IMR-90 (cell line): ENCODE results near the gene TMEM170B. TPM values are rescaled to one million over a fixed set of nuclear protein-coding genes. Genes with fewer than 3 reads are reported as not detected.

Experiments
- ATAC-seq: fragments of 200-7000 bp; cut with Tn5 transposase; 2 replicates; pipeline ENCODE4 v1.9.1; 2020; ENCODE audit warnings: low read depth, mild to moderate bottlenecking, moderate library complexity
- BruUV-seq: library from RNA; stranded (reverse); fragments of 400-500 nt; replicated peaks from 2 replicates; lab custom pipeline; 2021; lab: Mats Ljungman, UMichigan
- CTCF ChIA-PET: fragments of 300-600 bp; formaldehyde crosslinking; extraction: SDS; loops from one replicate; lab custom pipeline; 2021; ENCODE audit warnings: antibody characterized with exemption; lab: Yijun Ruan, JAX
- POLR2A ChIA-PET: fragments of 300-600 bp; sonication (Branson Sonifier 250); formaldehyde crosslinking; loops from one replicate; lab custom pipeline; 2022; ENCODE audit warnings: antibody characterized with exemption; ENCODE audit not compliant: unreplicated experiment; lab: Charles Lee
- DNase-seq: peaks from one replicate; pipeline ENCODE4 v3.0.0; 2013
- H2AFZ ChIP-seq: replicated peaks from 2 replicates; pipeline ENCODE3; 2013; ENCODE audit warnings: low read length, mild to moderate bottlenecking; ENCODE audit not compliant: poor library complexity
- H2AK5ac ChIP-seq: 2 replicates; pipeline ENCODE4 v1.6.1; 2013; ENCODE audit warnings: low read depth, low read length, inconsistent platforms
- H2AK9ac ChIP-seq: replicated peaks from 2 replicates; pipeline ENCODE3; 2013; ENCODE audit warnings: mild to moderate bottlenecking, low read depth, low read length, moderate library complexity; ENCODE audit not compliant: poor library complexity
- H2BK120ac ChIP-seq: 2 replicates; pipeline ENCODE4 v1.6.1; 2013; ENCODE audit warnings: low read depth, low read length, inconsistent platforms
- H2BK15ac ChIP-seq: 3 replicates; pipeline ENCODE4 v1.6.1; 2013; ENCODE audit warnings: low read depth, low read length, inconsistent platforms
- H2BK20ac ChIP-seq: 2 replicates; pipeline ENCODE4 v1.6.1; 2013; ENCODE audit warnings: low read depth, mild to moderate bottlenecking, inconsistent platforms, low read length, moderate library complexity
- H2BK5ac ChIP-seq: 2 replicates; pipeline ENCODE4 v1.6.1; 2013; ENCODE audit warnings: mild to moderate bottlenecking, low read depth, low read length, inconsistent platforms; ENCODE audit not compliant: poor library complexity, severe bottlenecking
- H3K14ac ChIP-seq: replicated peaks from 2 replicates; pipeline ENCODE4 v1.6.1; 2013; ENCODE audit warnings: low read depth, low read length, inconsistent platforms
- H3K18ac ChIP-seq: 2 replicates; pipeline ENCODE4 v1.6.1; 2013; ENCODE audit warnings: low read depth, low read length, control low read depth
- H3K23ac ChIP-seq: 2 replicates; pipeline ENCODE4 v1.6.1; 2013; ENCODE audit warnings: low read depth, low read length, inconsistent platforms
- H3K27ac ChIP-seq: 2 replicates; pipeline ENCODE4 v1.5.1; 2013; ENCODE audit warnings: mild to moderate bottlenecking, control low read depth, low read length; ENCODE audit not compliant: insufficient read depth
- H3K27me3 ChIP-seq: 2 replicates; pipeline ENCODE4 v1.6.1; 2013; ENCODE audit warnings: low read length; ENCODE audit not compliant: control insufficient read depth, insufficient read depth
- H3K36me3 ChIP-seq: 2 replicates; pipeline ENCODE4 v1.6.1; 2013; ENCODE audit warnings: low read length, mixed read lengths; ENCODE audit not compliant: control insufficient read depth, insufficient read depth
- H3K4ac ChIP-seq: 2 replicates; pipeline ENCODE4 v1.6.1; 2013; ENCODE audit warnings: low read depth, low read length, inconsistent platforms
- H3K4me1 ChIP-seq: 2 replicates; pipeline ENCODE4 v1.6.1; 2013; ENCODE audit warnings: low read length, mixed read lengths; ENCODE audit not compliant: control insufficient read depth, insufficient read depth
- H3K4me2 ChIP-seq: 2 replicates; pipeline ENCODE4 v1.6.1; 2013; ENCODE audit warnings: low read depth, mild to moderate bottlenecking, control low read depth, low read length, moderate library complexity
- H3K4me3 ChIP-seq: 2 replicates; pipeline ENCODE4 v1.5.1; 2013; ENCODE audit warnings: low read depth, mild to moderate bottlenecking, control low read depth, low read length, moderate library complexity; ENCODE audit not compliant: insufficient read depth
- H3K56ac ChIP-seq: 2 replicates; pipeline ENCODE4 v1.6.1; 2013; ENCODE audit warnings: low read length, inconsistent platforms; ENCODE audit not compliant: insufficient read depth; ENCODE audit errors: extremely low read depth
- H3K79me1 ChIP-seq, 2 experiments: 2 replicates each; pipeline ENCODE4 v1.6.1; 2013; ENCODE audit warnings: low read length in 2 of 2, inconsistent platforms in 1 of 2, low read depth in 1 of 2
- H3K9ac ChIP-seq: 2 replicates; pipeline ENCODE4 v1.6.1; 2013; ENCODE audit warnings: low read depth, low read length, control low read depth
- H3K9me1 ChIP-seq: 2 replicates; pipeline ENCODE4 v1.6.1; 2013; ENCODE audit warnings: low read length, inconsistent platforms; ENCODE audit not compliant: insufficient read depth
- H3K9me3 ChIP-seq: 2 replicates; pipeline ENCODE4 v1.6.1; 2013; ENCODE audit warnings: low read length; ENCODE audit not compliant: control insufficient read depth, insufficient read depth
- H4K20me1 ChIP-seq: 2 replicates; pipeline ENCODE4 v1.6.1; 2013; ENCODE audit warnings: low read length, inconsistent platforms; ENCODE audit not compliant: insufficient read depth
- H4K5ac ChIP-seq: 2 replicates; pipeline ENCODE4 v1.6.1; 2013; ENCODE audit warnings: mild to moderate bottlenecking, low read depth, low read length, control low read depth
- H4K8ac ChIP-seq, 2 experiments: 2 replicates each; pipeline ENCODE4 v1.6.1; 2013; ENCODE audit warnings: low read depth in 2 of 2, low read length in 2 of 2, control low read depth in 1 of 2, inconsistent platforms in 1 of 2
- H4K91ac ChIP-seq: 2 replicates; pipeline ENCODE4 v1.6.1; 2013; ENCODE audit warnings: low read depth, low read length, inconsistent platforms; ENCODE audit not compliant: insufficient read depth
- BHLHE40 ChIP-seq: fragments of 150-350 bp; IDR thresholded peaks from 2 replicates; pipeline ENCODE4 v1.6.1; 2016; ENCODE audit warnings: mild to moderate bottlenecking, low read depth, low read length
- MAFK ChIP-seq: IDR thresholded peaks from 2 replicates; pipeline ENCODE4 v1.6.1; 2012; ENCODE audit warnings: low read depth, low read length, improper control_type of control experiment
- MAZ ChIP-seq: IDR thresholded peaks from 2 replicates; pipeline ENCODE4 v1.6.1; 2012; ENCODE audit warnings: low read depth, mild to moderate bottlenecking, low read length, improper control_type of control experiment, moderate library complexity, borderline replicate concordance
- MXI1 ChIP-seq: IDR thresholded peaks from 2 replicates; pipeline ENCODE4 v1.6.1; 2012; ENCODE audit warnings: low read depth, mild to moderate bottlenecking, low read length, moderate library complexity, borderline replicate concordance
- NFE2L2 ChIP-seq: fragments of 150-350 bp; IDR thresholded peaks from 2 replicates; pipeline ENCODE4 v1.6.1; 2016; ENCODE audit warnings: low read depth, mild to moderate bottlenecking, low read length
- POLR2A ChIP-seq: IDR thresholded peaks from 2 replicates; pipeline ENCODE4 v1.6.1; 2012; ENCODE audit warnings: mild to moderate bottlenecking, low read depth, low read length
- RAD21 ChIP-seq: IDR thresholded peaks from 2 replicates; pipeline ENCODE4 v1.6.1; 2012; ENCODE audit warnings: low read length, improper control_type of control experiment
- RCOR1 ChIP-seq: IDR thresholded peaks from 2 replicates; pipeline ENCODE4 v1.6.1; 2012; ENCODE audit warnings: mild to moderate bottlenecking, low read length, improper control_type of control experiment; ENCODE audit not compliant: insufficient replicate concordance
- RFX5 ChIP-seq: IDR thresholded peaks from 2 replicates; pipeline ENCODE4 v1.8.0; 2012; ENCODE audit warnings: low read depth, mild to moderate bottlenecking, low read length, moderate library complexity
- WGBS, 2 experiments: methylation state at CpG; one replicate each; pipeline versions ENCODE4 v1.1.5 to v1.1.7; 2013; ENCODE audit warnings: missing lambda C conversion rate in 2 of 2; ENCODE audit not compliant: insufficient read length in 1 of 2; ENCODE audit errors: extremely low coverage in 2 of 2; 5-methylcytosine and 5-hydroxymethylcytosine counted together
- dilution Hi-C: fragments of 300-500 bp; cut with HindIII; formaldehyde crosslinking; loops from one replicate; pipeline ENCODE4 v1.14.3; 2018; ENCODE audit warnings: low sequenced_read_pairs; ENCODE audit not compliant: unreplicated experiment
- in situ Hi-C: fragments of 300-500 bp; cut with MboI; formaldehyde crosslinking; loops from 3 replicates; pipeline ENCODE4 v1.14.3; 2019; ENCODE audit warnings: low sequenced_read_pairs, inconsistent platforms, mixed read lengths
- intact Hi-C: fragments of 100-400 bp; cut with micrococcal nuclease; formaldehyde crosslinking; loops from 2 replicates; pipeline ENCODE4 v1.10.0; 2022
- polyA plus RNA-seq, 3 experiments: library from polyadenylated mRNA; depleted of rRNA; stranded (reverse); fragments of >200 nt; gene quantifications; 2 replicates each; pipeline ENCODE4 v1.2.3, GENCODE V29; 2012; ENCODE audit warnings: low replicate concordance in 1 of 3
- total RNA-seq: library from RNA; depleted of rRNA; stranded (reverse); fragments of >200 nt; gene quantifications from 2 replicates; pipeline ENCODE4 v1.2.3, GENCODE V29; 2012

TMEM170B gene
- total and polyA plus RNA-seq, 2 of the 4 experiments (the other 2 are of a cell fraction) = 0.10 to 0.18 TPM

DNA sequence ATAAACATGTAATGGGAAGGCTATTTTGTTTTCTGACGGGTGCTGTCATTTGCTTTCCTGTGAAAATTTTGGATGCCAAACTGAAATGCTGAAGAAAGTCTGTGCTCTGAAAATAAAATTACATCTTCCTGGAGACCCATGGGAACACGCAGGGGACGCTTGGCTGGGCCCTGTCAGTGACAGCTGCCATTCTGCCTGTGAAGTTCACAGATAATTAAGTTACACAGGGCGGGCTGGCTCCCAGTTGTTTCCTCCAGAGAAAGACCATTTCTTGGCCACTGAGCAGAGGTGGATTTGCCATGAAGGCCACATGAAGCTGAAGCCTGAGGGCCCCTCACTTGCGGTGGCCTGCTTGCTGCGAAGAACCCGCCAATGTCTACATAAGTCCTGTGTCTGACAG, 93.5 kb downstream of the TMEM170B start:
- H3K18ac ChIP-seq = no peak overlapping the region
- CTCF ChIA-PET = no interaction called here

More for the DNA sequence above, 93.5 kb downstream of the TMEM170B start:
- H3K4me1 ChIP-seq = peaks cover 9% of the 10 kb centered on the region
- no peaks in the 10 kb centered on the region; a peak in 1 of 4 replicates for H3K79me1 ChIP-seq
- ATAC-seq = no peak
- H3K9me1 ChIP-seq = peaks cover 17% of the 10 kb centered on the region
- peak overlapping the region; percentile 24 for H2AFZ ChIP-seq
- H3K14ac ChIP-seq = no peak overlapping the region
- H3K56ac ChIP-seq = no peak overlapping the region
- H3K23ac ChIP-seq = no peak overlapping the region
- 60% methylated on average over 3 of the region's 7 CpGs; no CpG with 5 or more reads in 1 of the 2 experiments for WGBS, 2 experiments
- peak overlapping the region; percentile 62; the same call in 2 of the 3 replicates for H2BK15ac ChIP-seq
- peak overlapping the region; percentile 20; the same call in 1 of the 2 replicates for H2AK5ac ChIP-seq
- no peak overlapping the region for H3K4me3 ChIP-seq
- dilution Hi-C loops = no loop called here
- 0 out of 2 replicates have a peak overlapping the region, but pooled peaks have one; percentile 1 for H4K91ac ChIP-seq
- H3K27ac ChIP-seq = no peak overlapping the region
- H3K9ac ChIP-seq = no peak overlapping the region
- no peaks in the 10 kb centered on the region for H3K36me3 ChIP-seq
- no peak overlapping the region for H2AK9ac ChIP-seq
- H4K8ac ChIP-seq = no peak overlapping the region; a peak in 1 of 4 replicates
- no peak overlapping the region for H3K4me2 ChIP-seq
- no peaks in the 10 kb centered on the region for H3K9me3 ChIP-seq
- peak overlapping the region; percentile 97 for H2BK120ac ChIP-seq
- in situ Hi-C loops = no loop called here
- DNase-seq = no peak
- H4K20me1 ChIP-seq = no peaks in the 10 kb centered on the region
- no TSS peak for BruUV-seq
- POLR2A ChIA-PET = interaction anchor here (0.7 kb wide), 1 partner anchor 15 kb away, joined by 3 read pairs; no protein-coding TSS in a partner anchor
- H2BK20ac ChIP-seq = 0 out of 2 replicates have a peak overlapping the region, but pooled peaks have one; percentile 26
- H3K27me3 ChIP-seq = no peaks in the 10 kb centered on the region
- H3K4ac ChIP-seq = peak overlapping the region; percentile 89; the same call in 1 of the 2 replicates
- H4K5ac ChIP-seq = no peak overlapping the region
- intact Hi-C loops = no loop called here
- TF ChIP-seq RFX5 (no peak), NFE2L2 (no peak), RAD21 (no peak), POLR2A (no peak), MAFK (no peak), MXI1 (no peak), MAZ (no peak), RCOR1 (no peak), BHLHE40 (no peak)
- no peak overlapping the region for H2BK5ac ChIP-seq
